Activated CD8-positive, alpha-beta memory T cell treated with anti-CD3 and anti-CD28 coated beads for 48 hours (primary cell): ENCODE measurements around the gene OR7A10.
"Not testable (repeated sequence)": the region's sequence is repeated elsewhere in the genome, so short reads cannot be mapped to it uniquely, and the experiment has no call there.

Experiments used
- DNase-seq, 3 experiments: peaks; one replicate each; pipeline ENCODE4 v3.0.0-alpha.2; 2020; ENCODE audit warnings: low read depth in 2 of 3, low spot score in 2 of 3

The OR7A10 gene

DNA sequence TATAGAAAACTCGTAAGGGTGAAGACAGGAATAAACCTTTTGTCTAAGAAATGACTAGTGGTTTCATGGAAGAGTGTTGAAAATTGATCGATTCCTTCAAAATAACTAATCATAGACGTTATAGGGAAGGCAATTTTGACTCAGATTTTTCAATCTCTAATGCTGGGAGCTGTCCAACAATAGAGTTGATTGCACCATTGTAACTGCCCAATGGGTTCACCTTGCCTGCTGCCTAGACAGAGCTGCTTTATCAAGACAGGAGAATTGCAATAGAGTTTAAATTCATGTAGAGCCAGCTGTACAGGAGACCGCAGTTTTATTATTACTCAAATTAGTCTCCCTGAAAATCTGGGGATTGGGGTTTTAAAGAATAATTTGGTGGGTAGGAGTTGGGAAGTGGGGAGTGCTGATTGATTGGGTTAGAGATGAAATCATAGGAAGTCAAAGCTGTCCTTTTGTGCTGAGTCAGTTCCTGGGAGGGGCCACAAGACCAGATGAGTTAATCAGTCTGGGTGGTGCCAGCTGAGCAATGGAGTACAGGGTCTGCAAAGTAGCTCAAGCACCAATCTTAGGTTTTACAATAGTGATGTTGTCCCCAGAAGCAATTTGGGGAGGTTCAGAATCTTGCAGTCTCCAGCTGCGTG is 53.5 kb downstream of the OR7A10 start:
- DNase-seq, result no peak

DNA sequence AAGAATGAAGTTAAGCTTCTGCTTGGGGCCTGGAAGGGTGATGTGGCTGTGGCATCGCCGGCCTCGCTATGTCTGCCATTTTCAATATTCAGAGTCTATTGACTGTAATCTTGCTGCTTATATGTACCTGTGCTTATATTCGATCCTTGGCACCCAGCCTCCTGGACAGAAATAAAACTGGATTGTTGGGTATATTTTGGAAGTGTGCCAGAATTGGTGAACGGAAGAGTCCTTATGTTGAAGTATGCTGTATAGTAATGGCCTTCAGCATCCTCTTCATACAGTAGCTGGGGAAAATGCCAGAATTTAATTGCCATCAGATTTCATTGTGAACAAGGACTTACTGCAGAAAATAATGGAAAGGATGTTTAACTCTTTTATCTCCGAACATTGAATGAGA is 56.5 kb downstream of the OR7A10 start:
- DNase-seq, result not testable (repeated sequence)
